HG03064 (cell line): Measurements from ENCODE around the gene LIMA1.
"Not testable (repeated sequence)": the region's sequence is repeated elsewhere in the genome, so short reads cannot be mapped to it uniquely, and the experiment has no call there.

Experiments
- ATAC-seq: cut with Tn5 transposase; IDR thresholded peaks from one replicate; pipeline ENCODE4 v1.9.1; 2021; ENCODE audit warnings: low read depth; ENCODE audit not compliant: unreplicated experiment

The LIMA1 gene

DNA sequence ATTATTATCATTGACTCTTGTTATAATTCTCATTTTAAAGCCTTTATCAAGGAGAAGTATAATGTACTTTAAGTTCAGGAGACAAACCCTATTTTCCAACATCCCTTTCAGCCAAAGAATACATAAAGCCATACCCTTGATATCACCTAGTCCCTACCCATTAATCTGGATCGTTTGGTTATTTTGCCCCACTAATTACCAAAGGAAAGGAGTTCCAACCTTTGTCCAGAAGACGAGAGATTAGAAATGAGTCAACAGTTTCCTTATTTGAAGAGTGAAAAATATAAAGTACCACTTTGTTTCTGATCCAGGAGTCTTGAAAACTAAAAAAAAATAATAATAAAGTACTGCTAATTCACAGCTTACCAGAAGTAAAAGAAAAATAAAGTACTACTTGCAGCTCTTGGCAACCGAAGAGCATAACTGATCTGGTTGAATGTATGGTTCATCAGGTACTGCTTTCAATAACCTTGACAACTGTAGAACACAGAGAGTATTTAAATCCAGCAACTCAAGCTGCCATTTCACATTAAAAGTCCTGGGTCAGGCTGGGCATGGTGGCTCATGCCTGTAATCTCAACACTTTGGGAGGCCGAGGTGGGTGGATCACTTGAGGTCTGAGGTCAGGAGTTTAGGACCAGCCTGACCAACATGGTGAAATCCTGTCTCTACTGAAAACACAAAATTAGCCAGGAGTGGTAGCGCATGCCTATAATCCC is 33.7 kb downstream of the LIMA1 start:
- ATAC-seq, result no peak

GRCh38 chr12:50248883-50249282 is 34.4 kb downstream of the LIMA1 start:
- no peak for ATAC-seq

GRCh38 chr12:50248411-50248810 is 34.9 kb downstream of the LIMA1 start:
- no peak for ATAC-seq

- ATAC-seq, result not testable (repeated sequence)
Measured at GRCh38 chr12:50247665-50248064, 35.7 kb downstream of the LIMA1 start.

DNA sequence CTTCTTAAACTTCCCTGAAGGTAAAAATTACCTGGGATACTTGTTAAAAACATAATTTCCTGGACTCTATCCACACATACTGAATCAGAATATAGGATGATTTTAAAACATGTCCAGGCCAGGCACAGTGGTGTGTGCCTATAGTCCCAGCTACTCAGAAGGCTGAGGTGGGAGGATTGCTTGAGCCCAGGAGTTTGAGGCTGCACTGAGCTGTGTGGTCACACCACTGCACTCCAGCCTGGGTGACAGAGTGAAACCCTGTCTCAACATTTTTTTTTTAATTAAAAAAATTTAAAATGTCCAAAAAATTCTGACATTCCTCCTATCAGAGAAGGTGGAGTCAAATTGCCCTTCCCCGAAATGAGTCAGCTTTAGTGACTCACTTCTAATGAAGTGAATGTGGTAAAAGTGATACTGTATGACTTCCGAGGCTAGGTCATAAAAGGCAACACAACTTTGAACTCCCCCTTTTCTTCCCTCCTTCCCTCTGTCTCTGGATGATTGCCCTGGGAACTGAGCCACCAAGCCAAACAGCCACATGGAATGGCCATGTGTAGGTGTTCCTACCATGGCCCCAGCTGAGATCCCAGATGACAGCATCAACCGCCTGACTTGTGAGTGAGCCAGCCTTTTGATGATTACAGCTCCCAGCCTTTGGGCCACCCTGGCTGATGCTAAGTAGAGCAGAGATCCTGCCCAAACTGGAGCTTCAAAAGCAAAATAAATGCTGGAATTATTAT is 36.3 kb downstream of the LIMA1 start:
- ATAC-seq, result peak; percentile 68

- no peak for ATAC-seq
Measured at GRCh38 chr12:50246197-50246865, 37.0 kb downstream of the LIMA1 start.

DNA sequence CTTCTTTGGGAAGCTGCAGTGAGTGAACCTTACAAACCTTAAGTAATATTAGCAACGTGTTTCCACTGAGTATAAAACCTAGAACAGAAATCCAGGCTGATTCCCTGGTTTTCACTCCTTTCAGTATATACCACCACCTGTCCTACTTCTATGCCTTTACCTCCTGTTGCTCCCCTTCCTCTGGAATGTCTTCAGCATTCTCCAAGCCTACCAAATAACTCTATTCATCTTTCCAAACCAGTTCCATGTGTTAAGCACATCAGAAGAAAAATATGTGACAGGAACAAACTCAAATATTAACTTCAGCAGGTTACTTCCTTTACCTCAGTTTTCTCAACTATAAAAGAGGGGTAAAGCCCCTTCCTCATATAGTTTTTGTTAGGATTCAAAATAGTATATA is 39.8 kb downstream of the LIMA1 start:
- no peak for ATAC-seq

DNA sequence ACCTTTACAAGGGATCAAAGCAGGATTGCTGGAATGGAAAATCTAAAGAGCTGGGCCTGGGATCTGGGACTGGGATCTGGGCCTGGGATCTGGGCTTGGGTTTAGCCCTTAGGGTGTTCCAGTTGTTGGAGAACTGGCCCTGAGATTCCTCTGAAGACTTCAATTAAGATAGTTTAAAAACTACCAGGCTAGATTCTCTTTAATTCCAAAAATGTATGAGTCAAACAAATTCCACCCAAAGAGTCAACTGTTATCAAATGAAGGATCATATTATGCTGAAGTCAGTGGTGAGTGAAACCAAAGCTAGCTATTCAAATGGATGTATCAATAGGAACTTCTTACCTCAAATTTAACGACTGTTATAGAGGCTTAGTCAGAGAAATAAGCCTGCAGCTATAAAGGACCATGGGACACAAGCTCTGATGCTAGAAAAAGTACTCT is 40.5 kb downstream of the LIMA1 start:
- ATAC-seq, result no peak

GRCh38 chr12:50241178-50241577 is 42.1 kb downstream of the LIMA1 start:
- no peak for ATAC-seq

GRCh38 chr12:50240792-50241114 is 42.6 kb downstream of the LIMA1 start:
- ATAC-seq, result no peak

DNA sequence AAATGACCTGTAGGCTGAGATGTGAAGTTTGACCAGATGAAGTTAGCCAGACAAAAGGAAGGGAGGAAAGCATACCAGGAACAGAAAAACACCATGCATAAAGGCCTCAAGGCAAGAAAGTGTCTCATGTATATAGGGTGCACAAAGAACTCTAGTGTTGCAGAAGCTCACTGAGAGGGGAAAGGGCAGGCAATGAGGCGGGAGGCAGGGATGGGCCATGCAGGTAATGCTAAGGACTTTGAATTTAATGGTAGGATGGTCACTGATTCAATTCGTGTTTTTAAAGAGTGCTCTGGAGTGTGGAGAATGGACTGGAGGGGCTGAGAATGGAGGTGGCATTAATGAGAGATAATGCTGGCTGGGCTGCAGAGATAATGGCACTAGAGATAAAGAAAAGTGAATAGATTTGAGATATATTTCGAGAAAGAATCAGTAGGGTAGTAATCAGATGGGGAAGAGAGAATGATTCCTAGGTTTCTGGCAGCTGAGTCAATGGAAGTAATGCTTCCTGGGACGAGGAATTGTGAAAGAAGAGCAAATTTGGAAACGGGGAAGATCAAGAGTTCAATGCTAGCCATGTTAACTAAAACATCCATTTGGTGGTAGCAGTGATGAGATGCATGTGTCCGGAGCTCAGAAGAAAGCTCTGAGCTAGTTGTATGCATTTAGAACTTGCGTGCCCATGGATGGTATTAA is 43.1 kb downstream of the LIMA1 start:
- ATAC-seq, result no peak

GRCh38 chr12:50239355-50239891 is 43.9 kb downstream of the LIMA1 start:
- ATAC-seq, result no peak

- no peak for ATAC-seq
Measured at GRCh38 chr12:50234347-50234746, 49.0 kb downstream of the LIMA1 start.

GRCh38 chr12:50232771-50233209 is 50.5 kb downstream of the LIMA1 start:
- ATAC-seq, result no peak

- ATAC-seq, result no peak
Measured at GRCh38 chr12:50232206-50232605, 51.1 kb downstream of the LIMA1 start.

DNA sequence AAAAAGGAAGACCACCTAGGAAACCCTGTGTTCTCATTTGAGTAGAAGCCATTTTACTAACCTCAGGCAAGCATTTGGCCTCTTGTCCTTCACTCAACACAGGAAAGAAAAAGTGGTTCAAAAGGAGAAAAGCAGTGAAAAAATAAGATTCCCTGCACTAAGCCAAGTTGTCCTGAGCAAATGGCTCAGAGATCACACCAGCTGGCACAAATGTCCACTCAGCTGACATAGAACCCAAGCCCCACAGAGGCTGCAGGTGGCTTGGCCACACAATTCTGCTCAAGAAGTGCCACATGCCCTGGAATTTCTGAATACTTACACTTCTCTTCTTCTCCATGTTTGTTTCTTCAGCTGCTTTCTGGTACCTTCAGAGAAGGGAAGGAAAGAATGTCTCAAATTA is 52.0 kb downstream of the LIMA1 start:
- no peak for ATAC-seq

- ATAC-seq, result no peak
Measured at GRCh38 chr12:50230217-50230616, 53.1 kb downstream of the LIMA1 start.

GRCh38 chr12:50224026-50224692 is 59.2 kb downstream of the LIMA1 start:
- ATAC-seq, result no peak

DNA sequence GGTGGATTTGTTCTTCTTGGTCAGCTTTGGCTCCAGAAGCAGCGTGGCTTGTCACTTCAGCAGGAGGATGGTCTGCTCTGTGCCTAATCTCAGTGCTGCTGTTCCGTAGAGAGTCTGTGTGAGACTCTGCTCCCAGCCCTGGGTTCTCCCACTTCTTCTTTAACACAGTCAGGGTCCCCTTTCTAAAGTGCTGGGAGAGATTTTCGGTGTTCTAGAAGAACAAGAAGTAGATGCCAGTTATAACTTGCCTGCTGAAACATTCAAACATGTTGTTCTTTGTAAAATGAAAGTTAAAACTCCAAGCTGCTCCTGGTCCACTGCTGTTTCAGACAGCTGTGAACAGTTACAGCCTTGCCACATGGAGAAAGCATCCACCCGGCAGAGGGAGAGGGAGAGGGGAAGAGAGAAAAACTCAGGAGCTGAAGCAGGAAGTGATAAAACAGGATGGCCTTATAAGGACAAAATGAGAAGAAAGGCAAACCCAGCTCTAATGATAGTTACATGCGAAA is 61.0 kb downstream of the LIMA1 start:
- no peak for ATAC-seq
